ENCODE data around the gene DNAJC7.

GRCh38 chr17:41982026-41982760 is 35.0 kb downstream of the DNAJC7 start:
- TF ChIP-seq CTCF (IDR thresholded peaks at IDR 0.05; ENCODE audit: low read length): no peak
- TF ChIP-seq EZH2 (optimal IDR thresholded peaks at IDR 0.05; ENCODE audit: low read depth, low read length): no peak
